ENCODE results near the gene ETV5.

The ETV5 gene

GRCh38 chr3:186151077-186151971, 42.4 kb upstream of the ETV5 start:
- Histone ChIP-seq H3K36me3 (replicated peaks; ENCODE audit: low read depth, low read length) (peaks cover 4% of the 10 kb centered on the region), H3K27me3 (ENCODE audit: low read depth, low read length) (0 out of 2 replicates have a peak, but pooled peaks cover 3% of the 10 kb centered on the region), H2AFZ (ENCODE audit: low read depth, low read length) (no peak overlapping the region), H3K9ac (ENCODE audit: low read length) (no peak overlapping the region), H3K4me1 (ENCODE audit: low read length) (peaks cover 41% of the 10 kb centered on the region), H3K27ac (ENCODE audit: low read length) (no peak overlapping the region), H3K4me2 (ENCODE audit: low read length) (peak overlapping the region; percentile 100), H3K79me2 (ENCODE audit: low read length) (no peaks in the 10 kb centered on the region), H4K20me1 (ENCODE audit: insufficient read depth, low read length) (no peaks in the 10 kb centered on the region), H3K4me3 (ENCODE audit: low read length) (peak overlapping the region; percentile 79; the same call in 1 of the 2 replicates), H3K9me3 (ENCODE audit: insufficient read depth, low read length) (no peaks in the 10 kb centered on the region)
- TF ChIP-seq EZH2phosphoT487 (IDR thresholded peaks at IDR 0.05; ENCODE audit: low read depth) (no peak), CTCF (IDR thresholded peaks at IDR 0.05; ENCODE audit: low read depth, low read length) (no peak)

- TF ChIP-seq CTCF (IDR thresholded peaks at IDR 0.05; ENCODE audit: low read depth, low read length) (no peak), EZH2phosphoT487 (IDR thresholded peaks at IDR 0.05; ENCODE audit: low read depth) (no peak)
- Histone ChIP-seq H3K27me3 (ENCODE audit: low read depth, low read length) (peaks cover 3% of the 10 kb centered on the region; the same call in 1 of the 2 replicates), H3K36me3 (replicated peaks; ENCODE audit: low read depth, low read length) (peaks cover 4% of the 10 kb centered on the region), H3K4me1 (ENCODE audit: low read length) (peaks cover 41% of the 10 kb centered on the region), H3K4me2 (ENCODE audit: low read length) (0 out of 2 replicates have a peak overlapping the region, but pooled peaks have one; percentile 1), H3K4me3 (ENCODE audit: low read length) (no peak overlapping the region), H3K79me2 (ENCODE audit: low read length) (no peaks in the 10 kb centered on the region), H2AFZ (ENCODE audit: low read depth, low read length) (no peak overlapping the region), H4K20me1 (ENCODE audit: insufficient read depth, low read length) (no peaks in the 10 kb centered on the region), H3K9me3 (ENCODE audit: insufficient read depth, low read length) (no peaks in the 10 kb centered on the region), H3K27ac (ENCODE audit: low read length) (no peak overlapping the region), H3K9ac (ENCODE audit: low read length) (no peak overlapping the region)
Measured at GRCh38 chr3:186150041-186150830, 41.3 kb upstream of the ETV5 start.

GRCh38 chr3:186149319-186149960, 40.6 kb upstream of the ETV5 start:
- H2AFZ ChIP-seq (ENCODE audit: low read depth, low read length) = no peak overlapping the region
- H3K4me2 ChIP-seq (ENCODE audit: low read length) = 0 out of 2 replicates have a peak overlapping the region, but pooled peaks have one; percentile 1
- no peak overlapping the region for H3K27ac ChIP-seq (ENCODE audit: low read length)
- peaks cover 8% of the 10 kb centered on the region; the same call in 1 of the 2 replicates for H3K27me3 ChIP-seq (ENCODE audit: low read depth, low read length)
- H3K79me2 ChIP-seq (ENCODE audit: low read length) = no peaks in the 10 kb centered on the region
- no peaks in the 10 kb centered on the region for H4K20me1 ChIP-seq (ENCODE audit: insufficient read depth, low read length)
- H3K4me3 ChIP-seq (ENCODE audit: low read length) = no peak overlapping the region
- H3K9ac ChIP-seq (ENCODE audit: low read length) = no peak overlapping the region
- H3K36me3 ChIP-seq (replicated peaks; ENCODE audit: low read depth, low read length) = peaks cover 4% of the 10 kb centered on the region
- no peaks in the 10 kb centered on the region for H3K9me3 ChIP-seq (ENCODE audit: insufficient read depth, low read length)
- H3K4me1 ChIP-seq (ENCODE audit: low read length) = peaks cover 41% of the 10 kb centered on the region
- TF ChIP-seq CTCF (IDR thresholded peaks at IDR 0.05; ENCODE audit: low read depth, low read length) = no peak
- TF ChIP-seq EZH2phosphoT487 (IDR thresholded peaks at IDR 0.05; ENCODE audit: low read depth) = no peak

Data from OCI-LY3 (cell line).